Measurements from ENCODE around the gene FAM131A.

Gene FAM131A

GRCh38 chr3:184316792-184317191 is 20.6 kb upstream of the FAM131A start:
- in situ Hi-C loops (cut with MboI; ENCODE audit: low sequenced_read_pairs), result no loop called here

GRCh38 chr3:184317201-184317600 is 20.2 kb upstream of the FAM131A start:
- in situ Hi-C loops (cut with MboI; ENCODE audit: low sequenced_read_pairs), result no loop called here

GRCh38 chr3:184320104-184320445 is 17.3 kb upstream of the FAM131A start:
- in situ Hi-C loops (cut with MboI; ENCODE audit: low sequenced_read_pairs), result no loop called here

GRCh38 chr3:184321666-184322065 is 15.7 kb upstream of the FAM131A start:
- in situ Hi-C loops (cut with MboI; ENCODE audit: low sequenced_read_pairs), result no loop called here

- in situ Hi-C loops (cut with MboI; ENCODE audit: low sequenced_read_pairs), result no loop called here
Measured at GRCh38 chr3:184322731-184323487, 14.5 kb upstream of the FAM131A start.

- in situ Hi-C loops (cut with MboI; ENCODE audit: low sequenced_read_pairs), result no loop called here
Measured at GRCh38 chr3:184323696-184324095, 13.7 kb upstream of the FAM131A start.

- in situ Hi-C loops (cut with MboI; ENCODE audit: low sequenced_read_pairs), result no loop called here
Measured at GRCh38 chr3:184325269-184325668, 12.1 kb upstream of the FAM131A start.

GRCh38 chr3:184325715-184326369 is 11.6 kb upstream of the FAM131A start:
- in situ Hi-C loops (cut with MboI; ENCODE audit: low sequenced_read_pairs), result no loop called here

GRCh38 chr3:184327171-184327570 is 10.2 kb upstream of the FAM131A start:
- in situ Hi-C loops (cut with MboI; ENCODE audit: low sequenced_read_pairs), result no loop called here

GRCh38 chr3:184328516-184328915 is 8.9 kb upstream of the FAM131A start:
- in situ Hi-C loops (cut with MboI; ENCODE audit: low sequenced_read_pairs), result no loop called here

- in situ Hi-C loops (cut with MboI; ENCODE audit: low sequenced_read_pairs), result no loop called here
Measured at GRCh38 chr3:184332370-184333090, 4.9 kb upstream of the FAM131A start.

GRCh38 chr3:184333190-184333589 is 4.2 kb upstream of the FAM131A start:
- in situ Hi-C loops (cut with MboI; ENCODE audit: low sequenced_read_pairs), result no loop called here

GRCh38 chr3:184333700-184334099 is 3.7 kb upstream of the FAM131A start:
- in situ Hi-C loops (cut with MboI; ENCODE audit: low sequenced_read_pairs), result no loop called here

- in situ Hi-C loops (cut with MboI; ENCODE audit: low sequenced_read_pairs), result no loop called here
Measured at GRCh38 chr3:184334470-184335158, 2.8 kb upstream of the FAM131A start.

- in situ Hi-C loops (cut with MboI; ENCODE audit: low sequenced_read_pairs), result no loop called here
Measured at GRCh38 chr3:184335291-184335660, 2.1 kb upstream of the FAM131A start.

- in situ Hi-C loops (cut with MboI; ENCODE audit: low sequenced_read_pairs), result no loop called here
Measured at GRCh38 chr3:184335661-184336546, 1.5 kb upstream of the FAM131A start.

GRCh38 chr3:184336547-184337398 is 627 bp upstream of the FAM131A start:
- in situ Hi-C loops (cut with MboI; ENCODE audit: low sequenced_read_pairs), result no loop called here

- in situ Hi-C loops (cut with MboI; ENCODE audit: low sequenced_read_pairs), result no loop called here
Measured at GRCh38 chr3:184337981-184338380, 581 bp downstream of the FAM131A start.

GRCh38 chr3:184338511-184338945 is 1.1 kb downstream of the FAM131A start:
- in situ Hi-C loops (cut with MboI; ENCODE audit: low sequenced_read_pairs), result no loop called here
